ENCODE results near the gene PAPPA. TPM values are rescaled to one million over a fixed set of nuclear protein-coding genes. Genes with fewer than 3 reads are reported as not detected.

Gene PAPPA
- total RNA-seq, 4 donors from 2014 or later: 2.1 to 5.0 (median 3.7) TPM

DNA sequence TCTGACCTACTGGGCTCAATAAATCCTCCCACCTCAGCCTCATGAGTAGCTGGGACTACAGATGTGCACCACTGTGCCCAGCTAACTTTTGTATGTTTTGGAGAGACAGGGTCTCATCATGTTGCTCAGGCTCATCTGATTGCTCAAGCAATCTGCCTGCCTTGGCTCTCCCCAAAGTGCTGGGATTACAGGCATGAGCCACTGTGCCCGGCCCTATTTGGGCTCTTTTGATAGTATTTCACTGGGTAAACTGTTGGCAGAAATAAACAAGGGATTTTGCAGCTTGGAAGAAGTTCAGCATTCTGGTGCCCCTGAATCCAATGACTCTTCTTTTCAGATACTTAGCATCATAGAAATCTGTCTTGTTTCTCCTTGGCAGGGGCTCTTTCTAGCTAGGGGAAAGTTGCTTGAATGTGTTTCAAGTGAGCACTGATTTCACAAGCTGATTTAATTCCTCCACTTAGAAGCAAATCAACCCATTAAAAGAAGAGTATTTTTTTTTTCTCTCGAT is 146.8 kb downstream of the PAPPA start:
- Histone ChIP-seq H3K4me1 (no peaks in the 10 kb centered on the region), H3K27me3 (no peaks in the 10 kb centered on the region), H3K4me3 (no peak overlapping the region), H3K9me3 (no peaks in the 10 kb centered on the region), H3K27ac (replicated peaks in 1 of 4) (no peak overlapping the region), H3K36me3 (no peaks in the 10 kb centered on the region)
- intact Hi-C loops (cut with DNase I): no loop called here
- DNase-seq (ENCODE audit: extremely low spot score): no peak
- TF ChIP-seq, protein P1, sequence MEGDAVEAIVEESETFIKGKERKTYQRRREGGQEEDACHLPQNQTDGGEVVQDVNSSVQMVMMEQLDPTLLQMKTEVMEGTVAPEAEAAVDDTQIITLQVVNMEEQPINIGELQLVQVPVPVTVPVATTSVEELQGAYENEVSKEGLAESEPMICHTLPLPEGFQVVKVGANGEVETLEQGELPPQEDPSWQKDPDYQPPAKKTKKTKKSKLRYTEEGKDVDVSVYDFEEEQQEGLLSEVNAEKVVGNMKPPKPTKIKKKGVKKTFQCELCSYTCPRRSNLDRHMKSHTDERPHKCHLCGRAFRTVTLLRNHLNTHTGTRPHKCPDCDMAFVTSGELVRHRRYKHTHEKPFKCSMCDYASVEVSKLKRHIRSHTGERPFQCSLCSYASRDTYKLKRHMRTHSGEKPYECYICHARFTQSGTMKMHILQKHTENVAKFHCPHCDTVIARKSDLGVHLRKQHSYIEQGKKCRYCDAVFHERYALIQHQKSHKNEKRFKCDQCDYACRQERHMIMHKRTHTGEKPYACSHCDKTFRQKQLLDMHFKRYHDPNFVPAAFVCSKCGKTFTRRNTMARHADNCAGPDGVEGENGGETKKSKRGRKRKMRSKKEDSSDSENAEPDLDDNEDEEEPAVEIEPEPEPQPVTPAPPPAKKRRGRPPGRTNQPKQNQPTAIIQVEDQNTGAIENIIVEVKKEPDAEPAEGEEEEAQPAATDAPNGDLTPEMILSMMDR (IDR thresholded peaks at IDR 0.05): no peak
- TF ChIP-seq EP300 (IDR thresholded peaks at IDR 0.05) (no peak), POLR2AphosphoS5 (IDR thresholded peaks at IDR 0.05) (no peak), POLR2A (IDR thresholded peaks at IDR 0.05; ENCODE audit: low read depth) (no peak)
- 75% methylated on average over 2 of the region's 2 CpGs for WGBS

DNA sequence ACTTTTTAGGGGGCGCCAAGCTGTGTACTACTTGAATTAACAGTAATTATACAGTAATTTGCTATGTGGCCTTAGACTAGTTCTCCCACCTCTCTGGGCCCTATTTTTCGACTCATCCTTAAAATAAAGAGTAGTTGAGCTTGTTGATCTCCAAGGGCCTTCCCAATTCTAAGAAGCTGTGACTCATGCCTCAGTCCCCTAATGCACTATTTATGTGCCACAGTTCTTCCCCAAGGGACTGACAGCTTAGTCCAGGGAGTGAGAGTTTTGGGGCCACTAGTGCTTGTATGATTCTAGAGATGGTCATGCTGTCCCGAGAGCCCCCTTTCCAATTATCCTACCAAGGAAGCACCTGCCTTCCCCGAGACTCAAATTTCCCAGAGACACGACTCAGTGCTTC is 149.7 kb downstream of the PAPPA start:
- no peaks in the 10 kb centered on the region for H3K27me3 ChIP-seq
- H3K9me3 ChIP-seq: no peaks in the 10 kb centered on the region
- WGBS: 89% methylated on average over 5 of the region's 5 CpGs
- DNase-seq (ENCODE audit: extremely low spot score): no peak
- no peak for TF ChIP-seq POLR2A (IDR thresholded peaks at IDR 0.05; ENCODE audit: low read depth)
- TF ChIP-seq, protein P1 (IDR thresholded peaks at IDR 0.05): no peak
- no peak for TF ChIP-seq EP300 (IDR thresholded peaks at IDR 0.05)
- no peak for TF ChIP-seq POLR2AphosphoS5 (IDR thresholded peaks at IDR 0.05)
- no peak overlapping the region for H3K4me3 ChIP-seq
- intact Hi-C loops (cut with DNase I): no loop called here
- no peaks in the 10 kb centered on the region for H3K36me3 ChIP-seq
- no peak overlapping the region for H3K27ac ChIP-seq (replicated peaks in 1 of 4)
- H3K4me1 ChIP-seq: no peaks in the 10 kb centered on the region

DNA sequence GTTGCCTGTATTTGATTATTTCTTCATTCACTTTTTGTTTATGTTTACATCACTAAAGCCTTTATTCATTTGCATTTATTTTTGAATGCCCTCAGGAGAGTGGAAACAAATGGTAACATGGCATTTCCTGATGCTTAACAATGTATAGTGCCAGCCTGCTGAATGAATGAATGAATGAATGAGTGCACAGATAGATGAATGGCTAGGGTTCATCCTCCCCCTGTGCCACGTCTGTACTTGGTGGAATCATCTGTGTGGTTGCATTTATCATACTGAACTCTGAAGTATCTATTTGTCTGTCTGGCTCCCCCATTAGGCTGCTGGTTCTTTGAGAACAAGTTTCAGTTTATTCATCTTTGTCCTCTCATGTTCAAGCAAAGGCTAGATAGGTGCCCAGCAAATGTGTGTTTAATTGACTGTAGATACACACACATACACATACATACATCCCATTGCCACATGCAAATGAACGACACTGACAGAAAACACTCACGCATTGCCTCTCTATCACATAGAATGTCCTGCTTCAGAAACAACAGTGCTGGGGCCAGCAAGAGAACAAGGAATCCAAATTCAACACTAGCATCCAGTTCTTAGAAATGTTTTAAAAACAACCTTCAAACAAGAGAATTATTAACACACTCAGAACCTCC is 150.4 kb downstream of the PAPPA start:
- no peaks in the 10 kb centered on the region for H3K9me3 ChIP-seq
- no peaks in the 10 kb centered on the region for H3K4me1 ChIP-seq
- H3K27ac ChIP-seq (replicated peaks in 1 of 4): no peak overlapping the region
- H3K4me3 ChIP-seq: no peak overlapping the region
- no peak for DNase-seq (ENCODE audit: extremely low spot score)
- WGBS: 65% methylated on average over 3 of the region's 3 CpGs
- intact Hi-C loops (cut with DNase I): no loop called here
- TF ChIP-seq EP300 (IDR thresholded peaks at IDR 0.05) (no peak), POLR2A (IDR thresholded peaks at IDR 0.05; ENCODE audit: low read depth) (no peak), POLR2AphosphoS5 (IDR thresholded peaks at IDR 0.05) (no peak)
- TF ChIP-seq, protein P1 (IDR thresholded peaks at IDR 0.05): no peak
- no peaks in the 10 kb centered on the region for H3K36me3 ChIP-seq
- H3K27me3 ChIP-seq: no peaks in the 10 kb centered on the region

DNA sequence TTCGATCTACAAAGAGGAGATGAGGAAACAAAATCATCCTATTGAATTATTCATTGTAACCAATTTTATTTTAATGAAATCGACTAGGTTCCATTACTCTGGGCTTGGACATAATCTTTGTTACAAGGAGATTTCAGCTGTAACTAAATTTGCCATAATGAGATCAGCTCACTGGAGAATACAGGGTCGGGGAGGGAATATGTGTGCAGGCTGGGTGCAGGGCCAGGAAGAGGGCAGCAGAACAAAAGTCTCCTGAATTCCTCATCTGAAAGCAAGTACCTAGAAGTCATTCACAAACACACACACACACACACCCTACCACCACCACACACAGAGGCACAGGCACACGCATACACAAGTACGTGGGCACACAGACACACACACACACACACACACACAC is 151.2 kb downstream of the PAPPA start:
- TF ChIP-seq POLR2A (IDR thresholded peaks at IDR 0.05; ENCODE audit: low read depth) (no peak), POLR2AphosphoS5 (IDR thresholded peaks at IDR 0.05) (no peak), EP300 (IDR thresholded peaks at IDR 0.05) (no peak)
- TF ChIP-seq, protein P1 (IDR thresholded peaks at IDR 0.05): no peak
- intact Hi-C loops (cut with DNase I): no loop called here
- Histone ChIP-seq H3K36me3 (no peaks in the 10 kb centered on the region), H3K27ac (replicated peaks in 1 of 4) (no peak overlapping the region), H3K27me3 (no peaks in the 10 kb centered on the region), H3K4me3 (no peak overlapping the region), H3K4me1 (no peaks in the 10 kb centered on the region), H3K9me3 (no peaks in the 10 kb centered on the region)
- no peak for DNase-seq (ENCODE audit: extremely low spot score)
- WGBS: 83% methylated on average over 4 of the region's 5 CpGs

DNA sequence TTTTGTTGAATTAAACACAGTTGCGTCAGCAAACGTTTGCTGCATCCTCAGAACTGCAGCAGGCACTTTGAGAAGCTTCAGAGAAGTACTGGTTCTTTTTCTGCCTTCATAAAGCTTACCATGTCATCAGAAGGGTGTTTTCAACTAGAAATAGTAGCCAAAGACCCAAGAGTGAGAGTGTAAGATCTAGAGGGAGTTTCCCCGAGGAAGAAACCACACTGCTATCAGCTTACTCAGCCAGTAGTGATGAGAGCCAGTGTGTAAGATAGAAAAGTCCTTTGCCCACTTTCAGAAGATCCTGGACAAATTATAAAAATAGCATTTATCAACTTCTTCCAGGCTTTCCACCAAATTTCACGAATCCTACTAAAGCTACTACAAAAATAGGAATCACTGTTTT is 154.5 kb downstream of the PAPPA start:
- Histone ChIP-seq H3K27ac (replicated peaks in 1 of 4) (no peak overlapping the region), H3K27me3 (no peaks in the 10 kb centered on the region), H3K36me3 (no peaks in the 10 kb centered on the region), H3K9me3 (no peaks in the 10 kb centered on the region), H3K4me3 (no peak overlapping the region), H3K4me1 (no peaks in the 10 kb centered on the region)
- WGBS: 69% methylated on average over 4 of the region's 4 CpGs
- no peak for DNase-seq (ENCODE audit: extremely low spot score)
- intact Hi-C loops (cut with DNase I): no loop called here
- TF ChIP-seq, protein P1 (IDR thresholded peaks at IDR 0.05): no peak
- no peak for TF ChIP-seq POLR2A (IDR thresholded peaks at IDR 0.05; ENCODE audit: low read depth)
- TF ChIP-seq POLR2AphosphoS5 (IDR thresholded peaks at IDR 0.05): no peak
- no peak for TF ChIP-seq EP300 (IDR thresholded peaks at IDR 0.05)

All from esophagus muscularis mucosa (tissue), 4 donors.